ENCODE data around the gene TMEM106C. TPM values are rescaled to one million over a fixed set of nuclear protein-coding genes. Genes with fewer than 3 reads are reported as not detected.

Gene TMEM106C
- total and polyA plus RNA-seq, 2 of the 4 experiments (the other 2 are of a cell fraction) = 72.1 to 74.6 TPM

DNA sequence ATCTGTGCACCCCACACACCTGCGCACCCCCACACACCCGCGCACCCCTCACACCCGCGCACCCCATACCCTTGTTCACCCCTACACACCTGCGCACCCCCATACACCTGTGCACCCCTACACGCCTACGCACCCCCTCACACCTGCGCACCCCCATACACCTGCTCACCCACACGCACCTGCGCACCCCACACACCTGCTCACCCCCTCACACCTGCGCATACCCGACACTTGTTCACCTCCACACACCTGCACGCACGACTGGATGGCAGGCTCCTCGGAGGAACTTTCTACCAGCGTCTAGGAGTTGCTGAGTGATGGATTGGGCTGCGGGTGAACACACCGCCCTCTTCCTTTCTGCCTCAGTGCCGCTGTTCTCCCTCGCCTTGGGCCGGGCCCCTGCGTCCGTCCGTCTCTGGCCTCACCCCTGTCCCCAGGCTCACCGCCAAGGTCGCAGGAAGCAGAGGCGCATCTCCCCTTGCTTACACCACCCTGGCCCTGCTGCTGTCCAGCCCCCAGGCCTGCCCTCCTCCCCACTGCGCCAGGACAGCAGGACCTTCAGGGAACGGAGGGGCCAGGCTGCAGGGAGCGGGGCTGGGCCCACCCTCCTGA, 20.7 kb upstream of the TMEM106C start:
- peaks cover 15% of the 10 kb centered on the region for H3K4me1 ChIP-seq (ENCODE audit: control insufficient read depth, insufficient read depth, low read length)
- H2AK5ac ChIP-seq (ENCODE audit: low read depth, low read length) = no peak overlapping the region
- no peaks in the 10 kb centered on the region; the same call in 1 of the 2 replicates for H4K20me1 ChIP-seq (ENCODE audit: insufficient read depth, low read length)
- in situ Hi-C loops (cut with MboI; ENCODE audit: low sequenced_read_pairs) = no loop called here
- H3K9ac ChIP-seq (ENCODE audit: low read depth, low read length) = no peak overlapping the region
- H3K4me2 ChIP-seq (ENCODE audit: low read depth, low read length) = no peak overlapping the region
- H3K79me1 ChIP-seq (ENCODE audit: low read depth in 1 of 2, low read length in 2 of 2) = no peaks in the 10 kb centered on the region
- H2AFZ ChIP-seq (replicated peaks; ENCODE audit: low read length, poor library complexity) = no peak overlapping the region
- H3K4me3 ChIP-seq (ENCODE audit: insufficient read depth, low read depth, low read length) = no peak overlapping the region
- H2BK5ac ChIP-seq (ENCODE audit: low read depth, low read length, poor library complexity, severe bottlenecking) = no peak overlapping the region
- H4K8ac ChIP-seq (ENCODE audit: low read depth in 2 of 2, low read length in 2 of 2) = no peak overlapping the region
- peak overlapping the region; percentile 61 for H2AK9ac ChIP-seq (replicated peaks; ENCODE audit: low read depth, low read length, poor library complexity)
- no peak overlapping the region for H2BK20ac ChIP-seq (ENCODE audit: low read depth, low read length)
- no peak overlapping the region for H4K91ac ChIP-seq (ENCODE audit: insufficient read depth, low read depth, low read length)
- ChIA-PET CTCF (interaction anchor here (1.0 kb wide), 1 partner anchor 177 kb away, joined by 3 read pairs; no protein-coding TSS in a partner anchor), POLR2A (ENCODE audit: unreplicated experiment) (no interaction called here)
- no peak overlapping the region for H3K56ac ChIP-seq (ENCODE audit: extremely low read depth, insufficient read depth, low read length)
- 75% methylated on average over 7 of the region's 31 CpGs; no CpG with 5 or more reads in 1 of the 2 experiments for WGBS, 2 experiments (ENCODE audit: extremely low coverage in 2 of 2, insufficient read length in 1 of 2)
- H3K9me3 ChIP-seq (ENCODE audit: control insufficient read depth, insufficient read depth, low read length) = no peaks in the 10 kb centered on the region
- no peak for ATAC-seq (ENCODE audit: low read depth)
- intact Hi-C loops (cut with micrococcal nuclease) = no loop called here
- no peak overlapping the region for H2BK15ac ChIP-seq (ENCODE audit: low read depth, low read length)
- dilution Hi-C loops (cut with HindIII; ENCODE audit: low sequenced_read_pairs, unreplicated experiment) = no loop called here
- H3K36me3 ChIP-seq (ENCODE audit: control insufficient read depth, insufficient read depth, low read length) = no peaks in the 10 kb centered on the region
- no peak overlapping the region for H2BK120ac ChIP-seq (ENCODE audit: low read depth, low read length)
- no peak overlapping the region for H3K4ac ChIP-seq (ENCODE audit: low read depth, low read length)
- no TSS peak for BruUV-seq (replicated peaks)
- no peak overlapping the region for H3K18ac ChIP-seq (ENCODE audit: low read depth, low read length)
- H3K14ac ChIP-seq (replicated peaks; ENCODE audit: low read depth, low read length) = no peak overlapping the region
- no peak for DNase-seq
- H3K23ac ChIP-seq (ENCODE audit: low read depth, low read length) = no peak overlapping the region
- no peak overlapping the region for H3K27ac ChIP-seq (ENCODE audit: insufficient read depth, low read length)
- H4K5ac ChIP-seq (ENCODE audit: low read depth, low read length) = no peak overlapping the region
- TF ChIP-seq CHD1 (IDR thresholded peaks at IDR 0.05; ENCODE audit: low read depth, low read length) = no peak
- no peak for TF ChIP-seq SMC3 (IDR thresholded peaks at IDR 0.05; ENCODE audit: low read depth, low read length)
- TF ChIP-seq, protein P1, sequence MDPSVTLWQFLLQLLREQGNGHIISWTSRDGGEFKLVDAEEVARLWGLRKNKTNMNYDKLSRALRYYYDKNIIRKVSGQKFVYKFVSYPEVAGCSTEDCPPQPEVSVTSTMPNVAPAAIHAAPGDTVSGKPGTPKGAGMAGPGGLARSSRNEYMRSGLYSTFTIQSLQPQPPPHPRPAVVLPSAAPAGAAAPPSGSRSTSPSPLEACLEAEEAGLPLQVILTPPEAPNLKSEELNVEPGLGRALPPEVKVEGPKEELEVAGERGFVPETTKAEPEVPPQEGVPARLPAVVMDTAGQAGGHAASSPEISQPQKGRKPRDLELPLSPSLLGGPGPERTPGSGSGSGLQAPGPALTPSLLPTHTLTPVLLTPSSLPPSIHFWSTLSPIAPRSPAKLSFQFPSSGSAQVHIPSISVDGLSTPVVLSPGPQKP (IDR thresholded peaks at IDR 0.05; ENCODE audit: borderline replicate concordance, low read depth, low read length) = no peak
- no peak for TF ChIP-seq RCOR1 (IDR thresholded peaks at IDR 0.05; ENCODE audit: insufficient replicate concordance, low read length)
- no peak for TF ChIP-seq CEBPB (IDR thresholded peaks at IDR 0.05; ENCODE audit: low read depth, low read length)
- no peak for TF ChIP-seq FOS (IDR thresholded peaks at IDR 0.05; ENCODE audit: low read depth, low read length)
- no peak for TF ChIP-seq MAFK (IDR thresholded peaks at IDR 0.05; ENCODE audit: low read depth, low read length)
- TF ChIP-seq RAD21 (IDR thresholded peaks at IDR 0.05; ENCODE audit: low read length) = no peak
- no peak for TF ChIP-seq MXI1 (IDR thresholded peaks at IDR 0.05; ENCODE audit: borderline replicate concordance, low read depth, low read length)
- TF ChIP-seq, protein P2, sequence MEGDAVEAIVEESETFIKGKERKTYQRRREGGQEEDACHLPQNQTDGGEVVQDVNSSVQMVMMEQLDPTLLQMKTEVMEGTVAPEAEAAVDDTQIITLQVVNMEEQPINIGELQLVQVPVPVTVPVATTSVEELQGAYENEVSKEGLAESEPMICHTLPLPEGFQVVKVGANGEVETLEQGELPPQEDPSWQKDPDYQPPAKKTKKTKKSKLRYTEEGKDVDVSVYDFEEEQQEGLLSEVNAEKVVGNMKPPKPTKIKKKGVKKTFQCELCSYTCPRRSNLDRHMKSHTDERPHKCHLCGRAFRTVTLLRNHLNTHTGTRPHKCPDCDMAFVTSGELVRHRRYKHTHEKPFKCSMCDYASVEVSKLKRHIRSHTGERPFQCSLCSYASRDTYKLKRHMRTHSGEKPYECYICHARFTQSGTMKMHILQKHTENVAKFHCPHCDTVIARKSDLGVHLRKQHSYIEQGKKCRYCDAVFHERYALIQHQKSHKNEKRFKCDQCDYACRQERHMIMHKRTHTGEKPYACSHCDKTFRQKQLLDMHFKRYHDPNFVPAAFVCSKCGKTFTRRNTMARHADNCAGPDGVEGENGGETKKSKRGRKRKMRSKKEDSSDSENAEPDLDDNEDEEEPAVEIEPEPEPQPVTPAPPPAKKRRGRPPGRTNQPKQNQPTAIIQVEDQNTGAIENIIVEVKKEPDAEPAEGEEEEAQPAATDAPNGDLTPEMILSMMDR (conservative IDR thresholded peaks at IDR 0.05; ENCODE audit: low read depth, low read length) = no peak
- TF ChIP-seq MAZ (IDR thresholded peaks at IDR 0.05; ENCODE audit: borderline replicate concordance, low read depth, low read length) = no peak
- TF ChIP-seq BHLHE40 (IDR thresholded peaks at IDR 0.05; ENCODE audit: low read depth, low read length) = no peak
- no peak for TF ChIP-seq POLR2A (IDR thresholded peaks at IDR 0.05; ENCODE audit: low read depth, low read length)
- no peak for TF ChIP-seq NFE2L2 (IDR thresholded peaks at IDR 0.05; ENCODE audit: low read depth, low read length)
- TF ChIP-seq RFX5 (IDR thresholded peaks at IDR 0.05; ENCODE audit: low read depth, low read length) = no peak
- TF ChIP-seq, protein P3, sequence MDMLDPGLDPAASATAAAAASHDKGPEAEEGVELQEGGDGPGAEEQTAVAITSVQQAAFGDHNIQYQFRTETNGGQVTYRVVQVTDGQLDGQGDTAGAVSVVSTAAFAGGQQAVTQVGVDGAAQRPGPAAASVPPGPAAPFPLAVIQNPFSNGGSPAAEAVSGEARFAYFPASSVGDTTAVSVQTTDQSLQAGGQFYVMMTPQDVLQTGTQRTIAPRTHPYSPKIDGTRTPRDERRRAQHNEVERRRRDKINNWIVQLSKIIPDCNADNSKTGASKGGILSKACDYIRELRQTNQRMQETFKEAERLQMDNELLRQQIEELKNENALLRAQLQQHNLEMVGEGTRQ (IDR thresholded peaks at IDR 0.05; ENCODE audit: low read depth, low read length) = no peak
- H3K27me3 ChIP-seq (ENCODE audit: control insufficient read depth, insufficient read depth, low read length) = peaks cover 14% of the 10 kb centered on the region
- peaks cover 10% of the 10 kb centered on the region; the same call in 1 of the 2 replicates for H3K9me1 ChIP-seq (ENCODE audit: insufficient read depth, low read length)

Data from IMR-90 (cell line).